Epithelial cell of prostate (primary cell): ENCODE results near the gene ITGA11.
"Not testable (repeated sequence)": the region's sequence is repeated elsewhere in the genome, so short reads cannot be mapped to it uniquely, and the experiment has no call there.

Source experiments
- DNase-seq: peaks from one replicate; pipeline ENCODE4 v3.0.0-alpha.2; 2011; ENCODE audit warnings: low read depth, low spot score
- H3K27ac ChIP-seq: fragments of 450-650 bp; 2 replicates; pipeline ENCODE4 v1.5.1; 2017; ENCODE audit warnings: mild to moderate bottlenecking

ITGA11 gene

DNA sequence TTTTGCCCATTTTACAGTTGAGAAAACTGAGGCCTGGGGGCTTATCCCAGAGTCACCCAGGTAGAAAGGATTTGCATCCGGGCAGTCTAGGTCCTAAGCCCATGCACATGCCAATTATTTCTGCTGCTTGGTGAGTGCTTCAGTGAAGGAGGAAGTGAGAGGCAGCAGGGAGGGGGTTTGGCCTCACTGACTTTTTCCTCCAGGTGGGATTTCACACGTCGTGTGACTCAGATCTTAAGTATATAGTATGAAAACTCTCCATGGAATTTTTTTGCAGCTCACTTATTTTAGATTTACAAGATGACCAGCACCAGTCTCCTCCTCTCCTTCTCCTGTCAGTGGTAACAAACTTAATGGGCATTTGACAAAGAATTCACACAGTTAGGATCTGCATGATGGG lies 4.6 kb downstream of the ITGA11 start:
- no peak for DNase-seq
- no peak overlapping the region for H3K27ac ChIP-seq

DNA sequence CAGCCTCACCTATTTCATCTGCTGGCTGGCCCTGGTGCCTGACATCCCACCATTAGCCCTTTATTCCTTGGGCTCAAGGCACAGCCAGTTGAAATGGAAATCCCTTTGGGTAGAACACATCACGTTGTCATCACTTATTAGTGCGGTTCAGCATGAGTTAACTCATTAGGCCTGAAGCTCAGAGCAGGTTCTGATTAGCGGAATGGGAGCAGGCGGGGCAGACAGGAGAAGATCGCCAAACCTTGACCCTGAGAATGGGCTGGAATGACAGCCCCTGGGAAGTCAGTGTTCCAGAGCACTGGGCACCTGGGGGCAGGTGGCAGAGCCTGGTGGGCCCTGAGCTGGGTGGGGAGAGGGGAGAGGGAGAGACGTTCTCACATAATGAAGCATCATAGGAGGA lies 5.8 kb downstream of the ITGA11 start:
- no peak for DNase-seq

DNA sequence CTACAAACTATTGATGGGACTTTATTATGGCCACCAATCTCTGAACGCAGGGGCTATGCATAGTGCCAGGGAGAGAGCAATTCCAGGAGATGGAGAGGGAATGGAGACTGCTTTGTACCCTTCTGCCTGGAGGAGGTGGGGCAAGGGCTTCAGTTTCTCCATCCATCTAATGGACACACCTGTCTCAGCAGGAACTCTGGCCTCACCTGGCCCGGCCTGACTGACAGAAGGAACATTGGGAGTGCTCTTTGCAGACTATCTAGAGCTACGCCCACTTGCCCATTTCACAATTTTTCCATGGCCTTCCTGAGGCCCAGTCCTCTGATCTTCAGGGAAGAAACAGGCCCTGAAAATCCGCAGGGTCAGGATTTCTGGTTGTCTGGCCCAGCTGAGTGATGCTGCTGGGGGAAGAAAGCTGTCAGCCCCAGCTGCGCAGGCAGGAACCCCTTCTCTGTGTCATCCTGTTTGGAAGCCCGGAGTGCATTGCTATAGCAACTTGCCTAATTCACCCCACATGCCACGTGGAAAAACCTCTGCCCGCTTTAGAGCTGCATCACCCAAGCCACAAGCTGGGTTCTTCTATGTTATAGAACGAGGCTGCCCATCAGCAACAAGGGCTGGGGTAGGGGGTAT lies 6.4 kb downstream of the ITGA11 start:
- no peak for DNase-seq
- H3K27ac ChIP-seq, result no peak overlapping the region

More for the DNA sequence above, 5.8 kb downstream of the ITGA11 start:
- no peak overlapping the region for H3K27ac ChIP-seq

DNA sequence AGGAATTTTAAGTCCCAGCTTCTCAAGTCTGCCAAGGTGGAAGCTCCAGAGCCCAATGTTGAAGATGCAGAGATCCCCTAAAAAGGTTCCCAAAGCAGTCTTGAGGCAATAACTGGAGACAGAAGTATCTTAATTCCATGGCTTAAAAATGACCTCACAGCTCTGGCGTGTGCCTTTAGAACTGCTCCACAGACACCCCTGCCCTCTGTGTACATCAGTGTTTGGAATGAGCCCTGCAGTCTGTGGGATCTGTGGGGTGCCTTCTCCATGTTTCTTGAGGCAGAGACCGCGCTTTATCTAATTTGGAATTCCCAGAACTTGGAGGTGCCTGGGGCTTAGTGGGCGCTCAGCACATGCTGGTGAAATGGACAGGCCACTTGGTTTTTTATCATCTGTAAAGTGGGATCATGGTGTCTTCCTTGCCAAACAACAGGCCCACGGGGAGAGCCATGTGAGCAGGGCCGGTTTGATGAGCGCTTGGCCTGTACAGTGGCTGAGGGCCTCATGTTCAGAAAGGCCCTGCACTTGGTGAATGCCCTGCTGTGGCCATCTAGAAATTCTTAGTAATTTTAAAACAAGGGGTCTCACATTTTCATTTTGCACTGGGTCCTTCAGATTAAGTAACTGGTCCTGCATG lies 7.1 kb downstream of the ITGA11 start:
- no peak for DNase-seq
- no peak overlapping the region for H3K27ac ChIP-seq

DNA sequence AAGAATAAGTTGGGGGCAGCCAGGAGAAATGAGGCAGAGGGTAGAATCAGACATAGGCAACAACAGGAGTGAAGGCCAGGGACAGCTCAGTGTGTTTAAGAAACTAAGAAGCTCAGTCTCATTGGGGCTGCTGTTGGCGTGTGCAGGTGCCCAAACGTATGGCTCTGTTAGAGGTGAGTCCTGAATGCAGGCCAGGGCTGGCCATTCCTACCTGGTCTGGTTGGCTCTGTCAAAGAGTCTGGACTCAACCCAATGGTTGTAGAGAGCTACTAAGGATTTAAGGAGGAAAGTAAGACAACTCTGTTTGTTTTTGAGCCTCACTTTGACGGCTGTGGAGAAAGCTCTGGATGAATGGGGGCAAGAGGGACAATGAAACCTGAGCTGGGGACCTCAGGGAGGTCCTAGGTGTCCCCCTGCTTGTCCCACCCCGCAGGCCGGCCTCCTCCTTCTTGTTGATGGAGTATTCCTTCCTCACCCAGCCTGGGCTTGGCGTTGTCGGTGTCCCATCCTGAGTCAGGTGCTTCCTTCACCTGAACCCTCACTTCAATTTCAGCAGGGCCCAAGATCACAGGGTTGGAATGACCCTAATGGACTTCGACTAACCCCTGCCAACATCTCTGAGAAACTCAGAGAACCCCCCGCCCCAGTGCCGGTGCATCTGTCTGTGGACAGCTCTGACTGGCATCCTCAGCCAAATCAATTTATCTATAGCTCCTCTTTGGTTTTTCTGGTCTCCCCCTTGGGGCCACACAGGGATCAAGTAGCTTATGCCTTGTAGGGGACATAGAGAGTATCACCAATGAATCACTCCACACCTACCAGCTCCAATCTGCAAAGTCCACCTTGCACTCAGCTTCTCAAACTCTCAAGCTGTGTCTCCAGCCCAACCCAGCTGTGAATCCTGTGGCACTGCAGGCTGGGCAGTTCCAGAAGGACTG lies 8.3 kb downstream of the ITGA11 start:
- no peak overlapping the region for H3K27ac ChIP-seq
- no peak for DNase-seq

DNA sequence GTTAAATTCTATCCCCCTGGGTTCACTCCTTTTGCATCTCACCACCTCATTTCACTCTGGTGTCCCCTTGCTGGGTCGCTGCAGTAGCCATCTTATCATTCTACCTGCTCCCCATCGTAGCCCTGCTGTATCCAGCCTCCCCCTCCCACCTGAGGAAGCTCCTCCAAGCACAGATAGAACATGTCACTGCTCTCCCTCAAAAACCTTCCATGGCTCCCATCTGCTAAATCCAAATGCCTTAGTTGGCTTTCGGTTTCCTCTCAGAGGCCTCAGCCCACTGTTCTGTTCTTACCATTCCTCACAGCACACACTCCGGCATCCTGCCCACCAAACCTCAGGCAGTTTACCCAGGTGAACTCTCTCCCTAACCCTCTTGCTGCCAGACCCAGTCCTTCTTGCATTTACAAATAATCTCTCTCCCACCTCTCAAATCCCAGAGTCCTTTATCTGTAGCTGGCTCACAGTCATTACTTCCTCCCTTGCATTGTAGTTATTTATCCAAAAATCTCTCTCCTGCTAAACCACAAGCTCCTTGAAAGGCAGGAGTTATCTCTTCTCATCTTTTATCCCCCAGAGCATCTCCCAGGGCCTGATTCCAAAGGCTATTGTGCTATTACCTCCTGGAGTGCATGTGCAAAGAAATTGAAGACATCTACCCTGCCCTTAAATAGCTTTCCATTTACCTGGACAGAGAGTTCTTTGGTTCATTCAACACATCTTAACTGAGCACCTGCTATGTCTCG lies 9.4 kb downstream of the ITGA11 start:
- H3K27ac ChIP-seq, DNase-seq: not testable (repeated sequence)

DNA sequence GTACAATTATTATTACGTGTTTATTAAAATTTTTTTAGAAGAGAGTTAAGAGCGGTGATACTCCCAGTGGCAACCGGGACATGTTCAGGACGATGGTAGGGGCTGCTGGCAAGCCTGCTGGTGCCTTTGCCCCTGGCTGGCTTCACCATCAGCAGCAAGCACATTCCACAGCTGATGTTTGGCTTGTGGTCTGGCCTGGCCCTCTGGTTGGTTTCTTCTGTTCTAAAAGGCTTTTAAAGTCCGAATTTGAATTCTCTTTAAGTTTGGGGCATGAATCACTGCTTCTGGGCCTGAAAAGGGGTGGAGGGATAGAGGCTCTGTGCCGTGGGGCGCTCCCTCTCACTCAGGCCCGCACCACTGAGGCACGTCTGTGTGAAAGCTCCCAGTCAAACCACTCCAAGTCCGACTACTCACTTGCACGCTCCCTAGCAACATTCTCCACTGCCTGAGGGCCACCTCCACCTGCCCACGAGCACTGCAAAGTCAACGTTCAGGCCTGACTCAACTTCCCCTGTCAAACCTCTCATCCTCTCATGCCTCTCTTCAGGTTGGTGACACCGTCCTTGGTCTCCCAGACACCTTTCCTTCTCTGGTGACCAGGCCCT lies 10.1 kb downstream of the ITGA11 start:
- no peak for DNase-seq
- H3K27ac ChIP-seq, result no peak overlapping the region

DNA sequence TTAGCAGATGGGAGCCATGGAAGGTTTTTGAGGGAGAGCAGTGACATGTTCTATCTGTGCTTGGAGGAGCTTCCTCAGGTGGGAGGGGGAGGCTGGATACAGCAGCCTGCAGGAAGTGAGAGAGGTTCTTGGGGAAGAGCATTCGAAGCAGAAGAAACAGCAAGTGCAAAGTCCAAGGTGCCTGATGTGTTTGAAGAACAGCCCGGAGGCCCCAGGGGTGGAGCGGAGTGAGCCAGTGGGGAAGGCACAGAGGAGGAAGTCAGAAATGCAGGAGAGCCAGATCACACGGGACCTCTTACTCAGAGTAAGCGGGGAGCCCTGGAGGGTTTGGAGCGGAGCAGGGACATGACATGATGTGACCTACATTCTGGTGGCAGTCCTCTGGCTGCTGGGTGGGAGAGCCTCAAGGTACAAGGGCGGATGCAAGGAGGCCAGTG lies 10.8 kb downstream of the ITGA11 start:
- no peak overlapping the region for H3K27ac ChIP-seq
- no peak for DNase-seq

DNA sequence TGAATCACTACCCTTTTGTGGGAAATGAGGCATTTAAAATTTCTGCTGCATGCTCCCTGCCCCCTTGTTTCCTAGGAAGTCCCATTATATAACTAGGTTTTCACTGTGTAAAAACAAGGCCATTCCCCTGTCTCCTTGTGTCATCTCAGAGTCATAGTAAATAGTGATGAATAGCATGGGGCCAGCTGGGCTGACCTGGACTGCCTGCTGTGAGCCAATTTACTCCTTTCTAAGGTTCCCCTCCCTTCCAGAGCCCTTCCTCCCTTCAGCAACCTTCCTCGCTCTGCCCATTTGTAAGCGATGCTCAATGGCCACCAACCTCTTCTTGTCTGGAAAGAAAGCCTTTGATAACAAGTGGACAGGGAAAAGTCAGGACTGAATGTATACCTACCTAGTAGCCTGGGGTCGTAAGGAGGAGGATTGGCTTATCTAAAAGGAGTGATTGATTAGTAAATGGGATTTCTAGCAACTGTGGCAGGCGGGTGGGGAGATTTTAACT lies 11.7 kb downstream of the ITGA11 start:
- DNase-seq, result no peak
- no peak overlapping the region for H3K27ac ChIP-seq

DNA sequence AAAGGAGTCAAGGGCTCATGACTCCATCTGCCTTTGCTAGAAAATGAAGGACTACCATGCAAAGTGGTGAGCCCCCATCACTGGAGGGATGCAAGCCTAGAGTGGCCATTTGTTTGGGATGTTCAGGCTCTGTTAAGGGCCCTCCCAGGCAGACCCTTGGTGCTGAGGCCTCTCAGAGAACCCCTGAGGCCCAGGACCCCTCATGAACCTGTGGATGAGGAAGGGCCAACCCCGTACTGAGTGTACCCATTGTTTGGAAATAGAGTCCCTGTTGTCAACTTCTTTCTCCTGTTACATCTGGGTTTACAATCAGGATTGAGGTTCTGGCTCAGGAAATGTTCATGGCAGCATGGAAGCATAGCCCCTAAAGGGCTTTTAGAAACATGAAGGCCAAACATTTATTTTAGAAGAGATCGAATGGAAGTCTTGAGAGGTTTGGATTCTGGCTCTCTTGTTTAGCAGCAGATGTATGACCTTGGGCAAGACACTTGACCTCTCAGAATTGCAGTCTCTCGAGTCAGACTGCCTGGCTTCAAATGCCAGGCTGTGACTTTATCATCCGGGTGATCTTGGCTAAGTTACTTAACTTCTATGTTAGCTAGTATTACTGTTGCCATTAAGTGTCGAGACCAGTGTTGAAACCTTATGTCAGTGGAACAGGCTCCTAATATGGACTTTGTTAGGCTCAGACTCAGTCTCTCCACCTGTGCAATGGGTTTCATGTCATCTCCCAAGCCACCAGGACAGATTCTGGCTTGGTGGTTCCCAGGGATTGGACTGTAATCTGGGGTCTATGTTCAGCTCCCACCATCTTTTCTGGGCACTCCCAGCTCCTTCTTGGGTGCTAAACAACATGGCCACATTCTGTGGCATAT lies 12.4 kb downstream of the ITGA11 start:
- H3K27ac ChIP-seq, result no peak overlapping the region
- no peak for DNase-seq

DNA sequence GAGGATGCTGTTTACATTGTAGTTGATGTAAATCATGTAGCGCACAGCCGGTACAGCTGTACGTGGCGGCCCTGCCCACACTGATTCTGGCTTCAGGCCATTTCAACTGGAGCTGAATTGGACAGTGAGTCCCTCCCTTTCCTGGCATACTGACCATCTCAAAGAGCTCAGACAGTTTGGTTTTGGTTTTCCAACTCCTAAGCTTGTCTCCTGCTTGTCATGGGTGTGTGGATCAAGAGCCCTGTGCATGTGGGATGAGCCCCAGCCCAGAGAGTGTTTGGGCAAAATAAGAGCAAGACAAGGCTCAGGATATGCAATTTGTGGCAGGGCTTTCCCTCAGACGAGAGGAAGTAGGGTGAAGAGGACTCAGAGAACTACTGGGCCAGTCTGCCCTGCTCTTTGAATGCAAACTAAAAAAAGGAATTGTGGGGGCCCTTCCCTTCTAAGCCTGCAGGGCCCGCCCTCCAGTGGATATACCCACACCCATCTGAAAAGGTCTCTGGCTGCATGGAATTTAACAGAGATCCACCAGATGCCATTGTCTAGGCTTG lies 13.3 kb downstream of the ITGA11 start:
- no peak for DNase-seq
- no peak overlapping the region for H3K27ac ChIP-seq

DNA sequence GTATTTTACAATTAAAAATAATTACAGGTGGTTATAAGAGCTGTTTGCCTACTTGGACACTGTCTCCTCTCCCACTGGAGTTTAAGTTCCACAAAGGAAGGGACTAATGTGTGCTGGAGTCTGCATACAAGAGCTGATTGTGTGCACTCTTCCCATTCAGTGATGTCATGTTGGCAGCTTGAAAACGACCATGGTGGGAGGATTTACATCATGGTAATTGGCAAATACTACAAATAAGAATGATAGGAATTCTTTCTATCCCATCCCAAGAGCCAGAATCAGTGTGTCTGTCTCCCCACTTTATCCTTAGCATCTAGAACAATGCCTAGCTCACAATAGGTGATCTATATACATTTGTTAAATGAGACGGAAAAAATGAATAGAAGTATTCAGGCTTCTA lies 14.1 kb downstream of the ITGA11 start:
- no peak overlapping the region for H3K27ac ChIP-seq
- DNase-seq, result no peak

DNA sequence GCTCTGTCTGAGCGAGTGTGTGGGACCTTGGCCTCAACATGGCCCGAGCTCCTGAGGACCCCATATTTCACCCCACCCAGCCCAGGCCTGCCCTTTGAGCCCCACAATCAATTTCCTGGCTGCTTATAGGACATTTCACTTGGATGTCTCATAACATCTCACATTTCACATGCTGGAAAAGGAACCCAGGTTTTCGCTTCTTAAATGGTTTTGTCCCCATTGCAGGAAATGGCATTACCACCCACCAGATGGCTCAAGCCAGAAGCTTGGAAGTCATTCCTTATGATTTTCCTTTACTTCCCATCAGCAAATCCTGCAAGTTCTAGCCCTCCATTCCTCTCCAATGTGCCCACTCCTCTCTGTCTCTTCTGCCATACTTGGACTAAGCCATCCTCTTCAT lies 14.9 kb downstream of the ITGA11 start:
- no peak for DNase-seq
- H3K27ac ChIP-seq, result no peak overlapping the region

DNA sequence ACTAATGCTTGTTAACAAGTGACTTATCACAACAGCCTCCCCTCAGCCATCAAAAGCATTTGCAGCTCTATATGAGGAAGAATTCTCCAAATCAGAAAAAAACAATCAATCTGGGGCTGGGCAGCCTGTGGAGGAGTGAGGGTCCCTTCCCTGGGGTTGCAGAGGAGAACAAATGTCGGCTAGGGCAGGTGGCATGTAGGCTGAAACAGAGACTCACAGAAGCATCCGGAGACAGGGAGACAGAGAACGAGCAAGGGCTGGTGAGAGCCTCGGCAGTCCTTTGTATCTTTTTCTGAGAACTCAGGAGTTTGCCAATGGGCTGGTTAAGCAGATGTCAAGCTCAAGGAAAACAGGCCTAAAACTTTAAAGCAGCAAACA lies 15.8 kb downstream of the ITGA11 start:
- no peak for DNase-seq
- H3K27ac ChIP-seq, result no peak overlapping the region

DNA sequence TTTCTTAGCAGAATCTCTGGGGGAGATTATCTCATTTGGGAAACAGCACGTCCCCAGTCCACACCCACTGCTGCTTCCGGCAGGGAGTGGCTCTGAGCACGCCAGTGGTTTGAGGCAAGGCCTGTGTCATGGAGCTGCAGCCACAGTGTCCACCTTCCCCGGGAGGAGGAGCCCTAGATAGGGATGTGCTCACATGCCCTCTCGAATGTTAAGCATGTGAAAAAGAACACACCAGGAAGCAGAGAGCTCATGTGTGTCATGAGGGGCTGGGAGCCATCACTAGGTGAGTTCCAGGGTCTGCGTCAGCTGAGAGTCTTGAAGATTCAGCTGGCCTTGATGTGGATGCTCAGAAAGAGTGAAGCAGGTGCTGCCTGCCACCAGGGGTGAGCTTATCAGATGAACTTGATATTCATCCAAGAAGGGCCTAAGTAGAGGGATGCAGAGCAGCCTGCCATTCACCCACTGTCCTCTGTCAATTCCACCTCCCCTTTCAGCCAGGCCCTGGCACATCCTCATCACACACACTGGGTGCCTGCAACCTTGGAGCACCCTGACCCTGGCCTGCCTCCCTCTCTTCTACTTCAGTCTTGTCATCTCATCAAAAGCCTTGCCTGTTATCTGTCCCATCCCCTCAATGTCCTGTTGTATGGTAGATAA lies 16.3 kb downstream of the ITGA11 start:
- no peak overlapping the region for H3K27ac ChIP-seq
- DNase-seq, result no peak

DNA sequence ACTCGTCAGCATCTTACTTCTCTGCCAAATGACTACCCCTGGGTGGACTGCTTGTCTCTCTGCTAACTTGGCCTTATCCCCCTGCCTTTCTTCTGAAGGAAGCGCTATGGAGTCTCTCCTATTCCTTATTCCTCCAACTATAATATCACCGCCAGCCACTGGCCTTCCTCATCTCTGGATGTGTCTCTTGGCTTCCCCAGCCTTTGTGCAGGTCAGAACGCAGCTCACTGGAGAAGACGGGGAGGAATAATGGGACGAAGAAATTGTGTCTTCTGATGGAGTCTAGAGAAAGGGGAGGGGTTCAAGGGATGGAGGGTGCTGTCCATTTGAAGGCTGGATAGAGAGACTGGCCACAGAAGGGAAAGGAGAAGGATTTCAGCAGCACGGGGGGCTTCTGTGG lies 16.9 kb downstream of the ITGA11 start:
- DNase-seq, result no peak
- H3K27ac ChIP-seq, result no peak overlapping the region

DNA sequence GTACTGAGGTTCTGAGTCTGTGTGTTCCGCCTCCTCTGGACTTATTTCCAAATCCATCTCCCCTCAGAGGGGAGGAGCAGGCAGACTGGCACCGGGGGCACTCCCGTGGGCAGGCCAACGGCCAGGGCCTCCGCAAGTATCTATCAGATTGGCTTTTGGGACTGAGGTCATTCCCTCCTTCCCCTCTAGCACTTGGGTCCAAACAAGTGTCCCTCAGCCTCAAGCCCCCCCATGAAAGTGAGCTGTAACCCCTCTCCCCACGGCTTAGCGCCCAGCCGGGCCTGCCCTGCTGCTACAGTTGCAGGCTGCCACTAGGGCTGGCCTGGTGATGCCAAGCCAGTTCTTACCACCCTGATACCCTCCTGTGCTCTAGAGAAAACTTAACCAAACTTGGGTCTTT lies 17.4 kb downstream of the ITGA11 start:
- DNase-seq, result no peak
- H3K27ac ChIP-seq, result no peak overlapping the region

DNA sequence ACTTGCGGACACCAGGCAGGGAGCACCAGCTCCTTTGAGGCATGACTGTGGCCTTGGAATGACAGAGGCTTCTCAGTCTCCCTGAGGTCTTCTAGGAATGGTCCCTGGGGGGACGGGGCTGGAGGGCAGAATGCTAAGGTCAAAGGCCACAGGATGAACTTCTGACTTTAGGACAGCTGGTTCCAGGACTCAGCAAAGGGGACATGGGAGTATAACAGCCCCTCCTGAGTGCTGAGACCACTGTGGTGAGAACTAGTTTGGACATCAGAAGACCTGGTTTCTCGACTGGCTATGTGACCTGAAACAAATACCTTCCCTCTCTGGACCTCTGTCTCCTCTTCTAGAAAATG lies 17.8 kb downstream of the ITGA11 start:
- H3K27ac ChIP-seq, result no peak overlapping the region
- DNase-seq, result no peak
